Panc1 (cell line): Measurements from ENCODE around the gene TSPAN3. TPM values are rescaled to one million over a fixed set of nuclear protein-coding genes. Genes with fewer than 3 reads are reported as not detected.

Experiments used
- ATAC-seq: fragments of 200-7000 bp; cut with Tn5 transposase; 2 replicates; pipeline ENCODE4 v1.9.1; 2020; ENCODE audit warnings: mild to moderate bottlenecking, moderate library complexity
- BruUV-seq: library from RNA; stranded (reverse); fragments of 400-500 nt; replicated peaks from 2 replicates; lab custom pipeline; 2021; lab: Mats Ljungman, UMichigan
- CTCF ChIA-PET: fragments of 300-600 bp; sonication (Branson Sonifier 250); formaldehyde crosslinking; loops from one replicate; lab custom pipeline; 2022; ENCODE audit warnings: antibody characterized with exemption; lab: Charles Lee
- POLR2A ChIA-PET: fragments of 300-600 bp; sonication (Branson Sonifier 250); formaldehyde crosslinking; loops from one replicate; lab custom pipeline; 2022; ENCODE audit warnings: antibody characterized with exemption; lab: Charles Lee
- DNase-seq: peaks from one replicate; pipeline ENCODE4 v3.0.0-alpha.2; 2010; ENCODE audit warnings: low read depth, low spot score
- H3K27ac ChIP-seq: 2 replicates; pipeline ENCODE4 v1.5.1; 2011; ENCODE audit warnings: mild to moderate bottlenecking, low read length, inconsistent platforms
- H3K27me3 ChIP-seq: fragments of 200-500 bp; sonication (Bioruptor generic); 2 replicates; pipeline ENCODE4 v1.6.0; 2014; ENCODE audit warnings: low read length, inconsistent platforms; ENCODE audit not compliant: control insufficient read depth, insufficient read depth
- H3K36me3 ChIP-seq: fragments of 200-500 bp; sonication (Bioruptor generic); 2 replicates; pipeline ENCODE4 v1.5.1; 2014; ENCODE audit warnings: inconsistent platforms, mild to moderate bottlenecking, low read length, moderate library complexity; ENCODE audit not compliant: control insufficient read depth, insufficient read depth
- H3K4me1 ChIP-seq: 2 replicates; pipeline ENCODE4 v1.5.1; 2011; ENCODE audit warnings: inconsistent platforms, mild to moderate bottlenecking, low read length, moderate library complexity; ENCODE audit not compliant: control insufficient read depth, insufficient read depth
- H3K4me3 ChIP-seq, 2 experiments: 2 replicates each; pipeline ENCODE4 v1.5.1; 2011 to 2012; ENCODE audit warnings: low read depth in 2 of 2, low read length in 2 of 2, mild to moderate bottlenecking in 2 of 2, inconsistent platforms in 1 of 2, moderate library complexity in 1 of 2
- H3K9me3 ChIP-seq: fragments of 200-500 bp; sonication (Bioruptor generic); 2 replicates; pipeline ENCODE4 v1.5.1; 2014; ENCODE audit warnings: low read depth, mild to moderate bottlenecking, inconsistent platforms, low read length, moderate library complexity; ENCODE audit not compliant: control insufficient read depth, insufficient read depth
- CTCF ChIP-seq: fragments of 450-650 bp; IDR thresholded peaks from 2 replicates; pipeline ENCODE4 v1.5.1; 2017; ENCODE audit warnings: mild to moderate bottlenecking
- POLR2AphosphoS5 ChIP-seq: IDR thresholded peaks from 2 replicates; pipeline ENCODE4 v1.6.1; 2012; ENCODE audit warnings: mild to moderate bottlenecking, low read depth, low read length, moderate library complexity
- REST ChIP-seq, 2 experiments: IDR thresholded peaks; 2 replicates each; pipeline ENCODE4 v1.6.1; 2011 to 2012; ENCODE audit warnings: low read depth in 2 of 2, control low read depth in 1 of 2, low read length in 1 of 2, mild to moderate bottlenecking in 1 of 2, moderate library complexity in 1 of 2; ENCODE audit not compliant: insufficient read depth in 1 of 2
- SIN3A ChIP-seq: IDR thresholded peaks from 2 replicates; pipeline ENCODE4 v1.6.1; 2012; ENCODE audit warnings: low read depth, mild to moderate bottlenecking, low read length, moderate library complexity, borderline replicate concordance; ENCODE audit not compliant: insufficient read depth
- TCF7L2 ChIP-seq: IDR thresholded peaks from 2 replicates; pipeline ENCODE4 v1.6.1; 2011; ENCODE audit warnings: mild to moderate bottlenecking, low read depth, low read length, inconsistent platforms
- in situ Hi-C: cut with HindIII; loops from 2 replicates; pipeline ENCODE4 v1.10.0; 2016; ENCODE audit warnings: low sequenced_read_pairs, low pct_unique_long_range_greater_than_20kb
- intact Hi-C: fragments of 100-400 bp; cut with micrococcal nuclease; formaldehyde crosslinking; loops from one replicate; pipeline ENCODE4 v1.10.0; 2022; ENCODE audit not compliant: unreplicated experiment
- total RNA-seq: library from RNA; stranded (reverse); gene quantifications from one replicate; pipeline ENCODE4 v1.2.1, GENCODE V29; 2021; ENCODE audit not compliant: unreplicated experiment

The TSPAN3 gene
- total RNA-seq, 1 experiment from 2014 or later, result 130 TPM

GRCh38 chr15:77026501-77027110 lies 44.3 kb downstream of the TSPAN3 start (continued):
- no peak for TF ChIP-seq CTCF

- Histone ChIP-seq H3K36me3 (no peaks in the 10 kb centered on the region), H3K27ac (no peak overlapping the region), H3K27me3 (no peaks in the 10 kb centered on the region), H3K9me3 (no peaks in the 10 kb centered on the region), H3K4me1 (no peaks in the 10 kb centered on the region; the same call in none of the 2 replicates), H3K4me3 (no peak overlapping the region)
- ATAC-seq, result no peak
- no peak for TF ChIP-seq SIN3A
- no peak for TF ChIP-seq POLR2AphosphoS5
- TF ChIP-seq REST (IDR thresholded peaks at IDR 0.05; ENCODE audit: insufficient read depth in 1 of 2, low read depth in 2 of 2, low read length in 1 of 2), result no peak
- no peak for TF ChIP-seq TCF7L2
- no peak for TF ChIP-seq CTCF
- BruUV-seq, result no TSS peak
- ChIA-PET POLR2A (interaction anchor here (0.6 to 0.8 kb wide), 2 partner anchors 11 to 118 kb away, joined by 3 read pairs; no protein-coding TSS in a partner anchor), CTCF (no interaction called here)
- in situ Hi-C loops (no loop called here), intact Hi-C loops (loop anchor here (5.0 kb wide), 1 partner anchor 516 kb away; no protein-coding TSS in a partner anchor)
- no peak for DNase-seq
Measured at GRCh38 chr15:77025941-77026411, 44.9 kb downstream of the TSPAN3 start.
